Right cardiac atrium (tissue), 5 donors: Measurements from ENCODE around the gene GIMAP8. TPM values are rescaled to one million over a fixed set of nuclear protein-coding genes. Genes with fewer than 3 reads are reported as not detected.

ENCODE experiments used
- ATAC-seq, 2 donors: fragments of 200-7000 bp; cut with Tn5 transposase; one replicate each; pipeline versions ENCODE4 v1.8.0 to v1.9.1; 2020; ENCODE audit warnings: moderate library complexity in 2 of 2, mild to moderate bottlenecking in 1 of 2
- DNase-seq, 3 donors: peaks; one replicate each; pipeline ENCODE4 v3.0.0-alpha.2; 2020
- H3K27ac ChIP-seq: one replicate; pipeline ENCODE4 v1.5.1; 2013; ENCODE audit warnings: mild to moderate bottlenecking, low read length, control low read depth, moderate library complexity
- H3K27me3 ChIP-seq: one replicate; pipeline ENCODE4 v1.6.1; 2013; ENCODE audit not compliant: control insufficient read depth, insufficient read depth
- H3K4me1 ChIP-seq: one replicate; pipeline ENCODE4 v1.6.1; 2013; ENCODE audit warnings: low read length; ENCODE audit not compliant: control insufficient read depth, insufficient read depth
- H3K4me3 ChIP-seq: one replicate; pipeline ENCODE4 v1.5.1; 2013; ENCODE audit warnings: low read length, control low read depth
- H3K9me3 ChIP-seq: one replicate; pipeline ENCODE4 v1.6.1; 2013; ENCODE audit warnings: low read length; ENCODE audit not compliant: control insufficient read depth
- WGBS: extraction: QIAGEN DNeasy Blood & Tissue Kit; methylation state at CpG from one replicate; pipeline ENCODE4 v1.1.7; 2013; 5-methylcytosine and 5-hydroxymethylcytosine counted together
- intact Hi-C, 4 donors: fragments of 100-400 bp; cut with DNase I; formaldehyde crosslinking; loops; one replicate each; pipeline versions ENCODE4 v1.11.0 to v1.14.0; 2022 to 2023
- polyA plus RNA-seq: library from polyadenylated mRNA; stranded (reverse); fragments of 200-250 nt; gene quantifications from one replicate; pipeline ENCODE4 v1.2.3, GENCODE V29; 2013
- total RNA-seq, 4 donors: library from RNA; stranded (reverse); fragmentation: NEBNext Ultra II Directional; extraction: Animal tissue kit (Norgen Biotek cat#: 25700); gene quantifications; one replicate each; pipeline ENCODE4 v1.2.1, GENCODE V29; 2021
- donor health status: healthy with polysubstance abuse.
- donor health status: DM: no; HTN: yes; CAD: no.
- donor health status: DM: no; HTN: no; CAD: no.
- donor health status: DM: no; HTN: yes; CAD: no; lungs with severe emphysema.
- donor health status: DM: yes; HTN: yes; CAD: no.

Gene GIMAP8
- total and polyA plus RNA-seq, 5 donors, result 11.4 to 21.0 (median 12.2) TPM

DNA sequence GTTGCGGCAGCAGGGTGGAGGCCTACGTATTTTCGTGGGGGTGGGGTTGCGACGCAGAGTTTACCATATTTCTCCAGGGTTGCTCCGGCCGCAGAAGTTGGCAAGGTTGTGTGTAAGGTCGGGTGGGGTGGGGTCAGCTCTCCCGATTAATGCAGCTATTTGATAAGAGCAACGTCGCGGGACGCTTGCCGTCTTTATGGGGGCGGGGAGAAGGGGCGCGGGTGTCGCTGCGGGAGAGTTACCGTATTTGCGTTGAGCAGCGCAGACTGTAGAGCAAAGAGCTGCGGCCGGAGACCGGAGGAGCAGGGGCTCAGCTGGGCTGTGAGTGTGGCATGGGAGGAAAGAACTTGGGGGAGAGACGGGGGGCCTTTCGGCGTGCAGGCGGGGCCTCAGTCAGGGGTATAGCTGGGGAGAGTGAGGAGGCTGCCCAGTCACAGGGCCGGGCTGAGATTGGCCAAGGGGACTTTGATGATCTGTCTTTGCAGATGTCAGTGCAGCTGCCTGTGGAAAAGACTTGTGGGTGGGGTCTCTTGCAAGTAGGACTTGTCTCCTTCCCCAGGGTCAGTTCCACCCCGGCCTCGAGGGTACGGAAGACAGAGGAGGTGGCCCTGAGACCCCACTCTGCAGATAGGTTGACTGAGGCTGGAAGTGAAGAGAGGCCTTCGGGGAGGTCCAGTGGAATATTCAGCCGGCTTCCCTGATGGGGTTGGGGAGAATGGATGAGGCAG is 44.7 kb upstream of the GIMAP8 start:
- intact Hi-C loops, result loop anchor here in 2 of 4 donors (10.0 kb wide), 1 partner anchor 51 kb away; no protein-coding TSS in a partner anchor

DNA sequence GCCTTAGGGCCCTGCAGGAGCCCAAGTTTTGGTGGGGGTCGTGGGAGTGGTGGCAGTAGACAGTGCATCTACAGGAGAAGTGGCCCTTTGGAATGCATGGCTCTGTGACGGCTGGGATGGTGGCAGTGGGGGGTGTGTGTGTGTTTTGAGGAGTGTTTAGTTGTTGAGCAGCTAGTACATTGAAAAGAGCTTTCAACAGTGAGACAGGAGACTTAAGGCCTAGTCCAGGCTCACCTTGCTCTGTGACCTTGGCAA is 44.2 kb upstream of the GIMAP8 start:
- Histone ChIP-seq H3K27me3 (no peaks in the 10 kb centered on the region), H3K9me3 (no peaks in the 10 kb centered on the region), H3K4me3 (no peak overlapping the region), H3K27ac (peak overlapping the region; percentile 85), H3K4me1 (peaks cover 10% of the 10 kb centered on the region)
- DNase-seq (no peak), ATAC-seq (no peak)
- 13% methylated on average over 2 of the region's 2 CpGs for WGBS
- intact Hi-C loops, result loop anchor here in 2 of 4 donors (10.0 kb wide), 1 partner anchor 51 kb away; no protein-coding TSS in a partner anchor

More for the DNA sequence above, 44.7 kb upstream of the GIMAP8 start:
- Histone ChIP-seq H3K4me3 (peak overlapping the region; percentile 75), H3K27me3 (no peaks in the 10 kb centered on the region), H3K27ac (peak overlapping the region; percentile 85), H3K9me3 (no peaks in the 10 kb centered on the region), H3K4me1 (peaks cover 10% of the 10 kb centered on the region)
- ATAC-seq, result peak; percentile 46 to 50
- peak in 1 of 3 donors; percentile 78 for DNase-seq
- 8% methylated on average over 35 of the region's 35 CpGs for WGBS

DNA sequence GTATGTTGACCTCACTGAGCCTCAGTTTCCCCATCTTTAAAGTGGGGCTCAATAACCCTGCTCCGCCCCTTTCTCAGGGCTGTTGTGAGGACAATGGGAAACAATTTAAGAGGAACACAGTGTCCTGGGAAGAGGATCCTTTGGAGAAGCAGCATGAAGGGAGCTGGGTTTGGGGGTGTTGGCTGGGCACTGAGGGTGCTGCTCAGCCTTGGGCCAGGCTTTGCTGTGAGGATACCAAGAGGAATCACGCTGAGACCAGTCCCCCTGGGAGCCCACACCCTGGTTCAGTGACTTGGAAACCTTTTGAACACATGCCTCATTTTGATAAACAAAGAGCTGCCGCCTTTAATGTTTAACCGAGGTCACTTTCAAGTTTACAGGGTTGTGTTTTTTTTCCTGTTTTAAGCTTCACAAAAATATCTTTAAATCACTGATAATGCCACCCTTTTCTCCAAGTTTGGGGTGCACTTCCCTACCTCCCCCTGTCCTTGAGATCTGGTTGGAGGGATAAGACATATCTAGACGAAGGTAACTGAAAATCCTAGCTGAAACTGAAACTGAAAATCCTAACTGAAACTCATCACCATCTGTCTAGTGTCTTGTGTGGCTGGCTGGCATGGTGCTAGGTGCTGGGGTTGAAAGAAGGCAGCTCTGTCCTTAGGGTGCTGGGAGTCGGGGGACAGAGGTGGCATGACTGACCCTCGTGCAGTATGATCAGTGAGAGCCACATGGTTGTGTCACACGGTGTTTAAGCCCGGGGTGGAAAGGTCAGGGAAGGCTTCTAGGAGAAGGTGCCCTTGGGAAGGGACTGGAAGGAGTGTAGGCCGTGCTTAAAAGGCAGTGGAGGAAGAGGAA is 43.6 kb upstream of the GIMAP8 start:
- Histone ChIP-seq H3K9me3 (no peaks in the 10 kb centered on the region), H3K27ac (peak overlapping the region; percentile 85), H3K27me3 (no peaks in the 10 kb centered on the region), H3K4me1 (peaks cover 10% of the 10 kb centered on the region), H3K4me3 (no peak overlapping the region)
- ATAC-seq, result no peak
- DNase-seq, result no peak
- intact Hi-C loops, result loop anchor here in 2 of 4 donors (10.0 kb wide), 1 partner anchor 52 kb away; no protein-coding TSS in a partner anchor
- 50% methylated on average over 10 of the region's 10 CpGs for WGBS

DNA sequence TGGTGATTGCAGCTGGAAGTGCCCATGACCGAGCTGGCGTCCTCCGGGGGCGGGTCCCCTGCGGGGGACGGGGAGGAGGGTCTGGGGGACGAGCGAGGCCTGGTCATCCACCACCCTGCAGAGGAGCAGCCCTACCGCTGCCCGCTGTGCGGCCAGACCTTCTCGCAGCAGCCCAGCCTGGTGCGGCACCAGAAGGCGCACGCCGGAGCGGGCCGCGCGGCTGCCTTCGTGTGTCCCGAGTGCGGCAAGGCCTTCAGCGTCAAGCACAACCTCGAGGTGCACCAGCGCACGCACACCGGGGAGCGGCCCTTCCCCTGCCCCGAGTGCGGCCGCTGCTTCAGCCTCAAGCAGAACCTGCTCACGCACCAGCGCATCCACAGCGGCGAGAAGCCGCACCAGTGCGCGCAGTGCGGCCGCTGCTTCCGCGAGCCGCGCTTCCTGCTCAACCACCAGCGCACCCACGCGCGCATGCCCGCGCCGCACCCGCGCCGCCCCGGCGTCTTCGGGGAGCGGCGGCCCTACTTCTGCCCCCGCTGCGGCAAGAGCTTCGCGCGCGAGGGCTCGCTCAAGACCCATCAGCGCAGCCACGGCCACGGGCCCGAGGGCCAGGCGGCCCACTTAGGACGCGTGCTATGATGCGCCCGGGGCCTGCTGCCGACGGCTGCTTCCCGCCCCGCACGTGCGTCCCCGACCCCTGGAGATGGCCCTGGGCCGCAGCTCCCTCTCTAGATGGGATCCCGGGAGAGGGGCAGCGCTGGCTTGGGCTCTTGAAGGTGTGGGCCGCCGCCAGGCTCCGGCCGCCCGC is 42.6 kb upstream of the GIMAP8 start:
- H3K27me3 ChIP-seq, result no peaks in the 10 kb centered on the region
- H3K27ac ChIP-seq, result no peak overlapping the region
- no peak overlapping the region for H3K4me3 ChIP-seq
- DNase-seq, result peak in 1 of 3 donors; percentile 62
- 93% methylated on average over 91 of the region's 91 CpGs for WGBS
- no peak for ATAC-seq
- H3K9me3 ChIP-seq, result no peaks in the 10 kb centered on the region
- H3K4me1 ChIP-seq, result peaks cover 10% of the 10 kb centered on the region
- intact Hi-C loops, result loop anchor here in 2 of 4 donors (10.0 kb wide), 1 partner anchor 53 kb away; no protein-coding TSS in a partner anchor

DNA sequence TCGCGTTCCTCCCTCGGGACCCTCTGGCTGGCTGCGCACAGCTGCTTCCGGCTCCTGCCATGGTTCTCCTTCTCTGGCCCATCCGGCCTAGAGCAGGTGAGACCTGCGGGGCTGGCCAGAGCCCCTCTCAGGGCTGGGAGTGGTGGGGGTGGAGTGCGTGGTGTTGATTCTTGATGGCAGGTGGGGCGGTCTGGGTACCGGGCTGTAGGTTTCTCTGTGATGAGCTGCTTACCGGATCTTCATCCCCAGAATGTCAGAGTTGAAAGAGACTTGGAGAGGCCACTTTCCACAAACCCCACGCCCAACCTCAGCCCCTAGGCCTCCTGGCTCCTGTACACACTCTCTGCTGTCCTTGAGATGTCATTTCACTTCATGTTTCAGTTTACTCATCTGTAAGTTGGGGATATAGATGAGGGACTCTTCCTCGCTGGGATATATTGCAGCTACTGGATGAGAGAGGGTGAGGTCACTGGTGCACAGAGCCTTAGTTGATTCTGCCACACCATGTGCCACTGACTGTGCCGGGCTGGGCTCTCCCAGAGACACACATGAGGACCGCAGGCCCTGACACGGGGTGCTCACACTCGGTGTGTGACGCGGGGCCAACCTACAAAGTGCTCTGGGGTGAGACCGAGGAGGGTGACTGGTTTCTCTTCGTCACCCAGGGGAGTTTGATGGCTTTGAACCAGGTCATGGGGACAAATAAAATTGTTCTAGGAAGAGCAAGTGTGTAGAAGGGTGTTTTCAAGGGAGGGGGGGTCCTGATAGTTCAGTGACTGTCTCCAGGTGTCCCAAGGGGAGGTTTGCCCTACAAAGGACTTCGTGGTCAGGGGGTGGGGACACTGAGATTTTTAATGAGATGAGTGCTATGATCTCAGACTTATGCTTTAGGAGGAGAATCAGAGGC is 41.8 kb upstream of the GIMAP8 start:
- no peaks in the 10 kb centered on the region for H3K27me3 ChIP-seq
- no peak overlapping the region for H3K4me3 ChIP-seq
- intact Hi-C loops, result loop anchor here in 2 of 4 donors (10.0 kb wide), 1 partner anchor 54 kb away; no protein-coding TSS in a partner anchor
- DNase-seq (no peak), ATAC-seq (no peak)
- peaks cover 10% of the 10 kb centered on the region for H3K4me1 ChIP-seq
- H3K27ac ChIP-seq, result no peak overlapping the region
- H3K9me3 ChIP-seq, result no peaks in the 10 kb centered on the region
- WGBS, result 88% methylated on average over 22 of the region's 22 CpGs

DNA sequence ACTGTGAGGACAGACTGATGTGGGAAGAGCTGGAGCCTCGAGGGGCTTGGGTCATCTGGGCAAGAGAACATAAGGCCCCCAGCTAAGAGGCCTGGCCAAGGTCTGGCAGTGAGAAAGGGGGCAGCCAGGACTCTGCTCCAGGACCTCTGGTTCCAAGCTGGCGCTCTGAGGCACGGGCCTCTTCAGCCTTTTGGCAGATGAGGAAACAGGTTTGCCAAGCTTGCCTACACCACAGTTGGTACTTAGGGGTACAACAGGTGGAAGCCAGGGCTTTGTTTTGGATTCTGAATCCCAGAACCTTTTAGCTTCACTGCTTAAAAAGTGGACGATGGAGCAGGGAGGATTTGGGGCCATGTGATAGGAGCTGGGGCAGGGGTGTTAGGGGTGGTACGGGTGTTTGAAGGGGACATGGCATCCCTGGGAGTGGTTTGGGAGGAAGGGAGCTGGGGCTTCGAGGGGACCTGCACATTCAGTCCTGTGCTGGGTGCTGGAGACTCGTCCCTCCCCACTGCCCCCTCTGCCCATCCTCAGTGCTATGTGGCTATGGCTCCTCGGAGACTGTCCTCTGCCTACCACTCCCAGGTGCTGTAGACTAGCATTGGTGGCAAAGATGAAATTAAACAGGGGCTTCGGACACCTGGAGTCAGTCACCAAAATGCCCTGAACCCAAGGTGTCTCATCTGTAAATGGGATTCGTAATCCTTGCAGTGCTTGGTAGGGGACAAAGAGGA is 41.0 kb upstream of the GIMAP8 start:
- H3K27ac ChIP-seq, result no peak overlapping the region
- H3K9me3 ChIP-seq, result no peaks in the 10 kb centered on the region
- ATAC-seq (no peak), DNase-seq (no peak)
- 79% methylated on average over 10 of the region's 10 CpGs for WGBS
- H3K4me1 ChIP-seq, result peaks cover 7% of the 10 kb centered on the region
- no peak overlapping the region for H3K4me3 ChIP-seq
- H3K27me3 ChIP-seq, result no peaks in the 10 kb centered on the region
- intact Hi-C loops, result loop anchor here in 2 of 4 donors (10.0 kb wide), 1 partner anchor 55 kb away; no protein-coding TSS in a partner anchor

DNA sequence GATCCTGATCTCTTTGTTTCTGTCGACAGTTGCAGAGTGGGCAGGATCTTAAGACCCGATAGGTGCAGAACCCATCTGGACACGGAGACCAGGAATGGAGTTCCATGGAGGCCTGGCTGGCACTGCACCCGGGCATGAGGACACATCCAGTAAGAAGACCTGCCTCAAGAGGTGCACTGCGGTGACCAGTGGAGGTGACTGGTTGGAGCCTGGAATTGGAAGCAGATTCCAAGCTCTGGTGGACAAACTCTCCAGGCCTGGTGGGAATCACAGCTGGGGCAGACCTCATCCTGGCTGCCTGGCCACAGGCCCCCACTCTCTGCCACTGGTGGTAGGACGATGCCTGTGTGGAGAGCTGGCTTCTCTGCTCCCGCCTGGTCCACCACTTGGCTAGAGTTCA is 40.3 kb upstream of the GIMAP8 start:
- Histone ChIP-seq H3K27ac (no peak overlapping the region), H3K4me1 (peaks cover 7% of the 10 kb centered on the region), H3K27me3 (no peaks in the 10 kb centered on the region), H3K9me3 (no peaks in the 10 kb centered on the region), H3K4me3 (no peak overlapping the region)
- intact Hi-C loops, result no loop called here
- 89% methylated on average over 7 of the region's 7 CpGs for WGBS
- DNase-seq (no peak), ATAC-seq (no peak)

DNA sequence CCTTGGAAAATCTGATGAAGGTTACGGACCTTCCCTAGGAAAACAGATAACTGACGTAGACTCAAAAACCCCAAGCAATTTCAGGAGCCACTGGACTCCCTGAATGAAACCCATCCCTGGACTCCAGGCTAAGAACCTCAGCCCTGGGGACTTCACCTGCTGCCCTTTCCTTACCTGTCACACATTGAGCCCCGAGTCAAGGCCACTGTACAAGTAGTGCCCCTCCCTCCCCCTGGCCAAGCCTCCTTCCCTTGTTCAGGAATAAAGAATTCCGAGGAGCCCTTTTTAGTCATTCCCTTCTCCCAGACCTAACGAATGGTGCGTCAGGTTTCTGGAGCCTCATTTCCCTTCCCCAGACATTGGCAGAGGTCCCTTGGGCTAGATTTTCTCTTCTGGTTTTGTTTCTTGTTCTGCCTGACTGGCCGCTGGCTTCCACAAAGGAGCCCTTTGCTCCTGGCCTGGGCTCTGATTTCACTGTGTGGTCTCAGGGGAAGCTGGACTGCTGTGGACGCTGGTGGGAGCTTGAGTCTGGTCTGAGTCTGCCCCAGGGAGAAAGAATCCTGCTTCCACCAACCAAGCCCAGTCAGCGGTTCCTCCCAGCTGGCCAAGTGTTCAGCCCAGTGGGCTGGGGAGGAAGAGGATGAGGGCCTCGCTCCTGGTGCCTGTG is 39.6 kb upstream of the GIMAP8 start:
- no peak overlapping the region for H3K4me3 ChIP-seq
- 70% methylated on average over 10 of the region's 10 CpGs for WGBS
- H3K4me1 ChIP-seq, result peaks cover 6% of the 10 kb centered on the region
- no peak for ATAC-seq
- no peak for DNase-seq
- intact Hi-C loops, result no loop called here
- H3K27ac ChIP-seq, result no peak overlapping the region
- no peaks in the 10 kb centered on the region for H3K27me3 ChIP-seq
- no peaks in the 10 kb centered on the region for H3K9me3 ChIP-seq

DNA sequence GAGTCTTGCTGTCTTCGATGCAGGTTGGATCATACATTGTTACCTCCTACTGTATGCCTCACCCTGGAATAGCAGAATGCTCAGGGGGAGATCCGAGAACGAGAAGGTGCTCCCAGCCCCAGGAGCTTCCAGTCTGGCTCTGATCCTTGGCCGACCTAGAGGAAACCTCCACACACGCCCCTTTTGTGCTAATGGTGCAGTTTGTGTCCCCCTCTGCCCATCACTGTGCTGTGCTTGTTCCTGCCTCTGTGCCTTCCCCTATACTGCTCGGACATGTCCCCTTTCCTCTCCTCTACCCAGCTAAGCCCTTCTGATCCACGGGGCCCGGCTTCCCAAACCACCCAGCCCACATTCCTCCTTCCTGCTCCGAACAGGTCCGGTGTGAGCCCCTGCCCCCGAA is 38.8 kb upstream of the GIMAP8 start:
- ATAC-seq (no peak), DNase-seq (no peak)
- no peak overlapping the region for H3K4me3 ChIP-seq
- H3K27ac ChIP-seq, result no peak overlapping the region
- WGBS, result 85% methylated on average over 11 of the region's 11 CpGs
- no peaks in the 10 kb centered on the region for H3K9me3 ChIP-seq
- peaks cover under 1% of the 10 kb centered on the region for H3K4me1 ChIP-seq
- no peaks in the 10 kb centered on the region for H3K27me3 ChIP-seq
- intact Hi-C loops, result no loop called here
